T-helper 2 cell treated with Interferon-gamma antibody and Interleukin-4, amounts not matched to agents 5 μg/mL and 100 μg/mL, for 36 hours (primary cell): ENCODE data around the gene COQ8A.
"Not testable (repeated sequence)": the region's sequence is repeated elsewhere in the genome, so short reads cannot be mapped to it uniquely, and the experiment has no call there.

Source experiments
- DNase-seq: peaks from one replicate; pipeline ENCODE4 v3.0.0; 2021; ENCODE audit warnings: low spot score
- H3K27ac Mint-ChIP-seq: one replicate; pipeline ENCODE4 v1.8.0; 2021; ENCODE audit warnings: mild to moderate bottlenecking, mixed read lengths
- H3K27me3 Mint-ChIP-seq: one replicate; pipeline ENCODE4 v1.8.0; 2021; ENCODE audit warnings: low read depth, mixed read lengths
- H3K36me3 Mint-ChIP-seq: one replicate; pipeline ENCODE4 v1.8.0; 2021; ENCODE audit warnings: low read depth, mixed read lengths
- H3K4me1 Mint-ChIP-seq: one replicate; pipeline ENCODE4 v1.8.0; 2021; ENCODE audit warnings: low read depth, mixed read lengths
- H3K4me3 Mint-ChIP-seq: one replicate; pipeline ENCODE4 v1.8.0; 2022; ENCODE audit warnings: mild to moderate bottlenecking, moderate library complexity, mixed read lengths
- H3K9me3 Mint-ChIP-seq: one replicate; pipeline ENCODE4 v1.8.0; 2021; ENCODE audit warnings: mixed read lengths

COQ8A gene

DNA sequence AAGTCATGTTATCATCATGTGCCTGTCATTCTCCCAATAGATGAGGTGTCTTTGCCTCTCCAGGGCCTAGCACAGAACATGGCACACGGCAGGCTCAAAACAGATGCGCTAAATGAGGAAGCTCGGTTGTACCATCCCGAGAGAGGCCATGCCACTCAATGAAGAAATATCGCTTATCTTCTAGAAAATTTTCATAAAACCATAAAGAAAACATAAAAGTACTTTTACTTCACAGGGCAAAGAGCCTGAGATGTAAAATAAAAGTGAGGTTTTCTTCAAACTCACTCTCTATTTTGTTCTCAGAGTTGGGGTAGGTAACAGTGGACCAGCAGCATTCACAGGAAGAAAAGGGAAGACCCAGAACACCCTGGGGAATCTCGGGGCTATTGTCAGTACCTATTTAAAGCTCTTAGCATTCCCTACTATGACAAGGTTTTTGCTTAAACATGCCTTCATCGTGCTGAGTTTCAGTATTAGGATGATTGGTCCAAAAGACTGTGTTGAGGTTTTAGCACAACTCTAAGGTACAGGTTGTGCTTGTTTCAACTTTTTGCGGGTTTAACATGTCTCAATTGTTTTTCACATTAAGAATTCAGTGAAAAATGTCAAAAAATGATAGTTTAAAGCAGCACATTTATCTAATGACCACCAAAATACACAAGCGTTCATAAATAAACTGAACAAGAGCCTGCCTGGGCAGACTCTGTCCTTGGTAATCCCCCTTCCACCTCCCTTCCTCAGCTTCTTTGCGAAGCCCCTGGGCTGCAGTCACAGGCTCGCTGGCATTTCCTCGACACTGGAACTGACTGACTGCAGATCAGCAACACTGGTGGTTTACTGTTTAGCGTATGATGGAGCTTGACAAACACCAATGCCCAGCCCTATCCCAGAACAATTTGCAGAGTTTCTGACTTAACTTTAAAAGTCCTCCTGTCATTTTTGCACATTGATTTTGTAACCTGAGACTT lies 55.6 kb downstream of the COQ8A start:
- no peak overlapping the region for H3K27ac Mint-ChIP-seq
- no peaks in the 10 kb centered on the region for H3K27me3 Mint-ChIP-seq
- H3K4me3 Mint-ChIP-seq, result no peak overlapping the region
- no peaks in the 10 kb centered on the region for H3K9me3 Mint-ChIP-seq
- no peaks in the 10 kb centered on the region for H3K36me3 Mint-ChIP-seq
- no peak for DNase-seq
- H3K4me1 Mint-ChIP-seq, result peaks cover 9% of the 10 kb centered on the region

DNA sequence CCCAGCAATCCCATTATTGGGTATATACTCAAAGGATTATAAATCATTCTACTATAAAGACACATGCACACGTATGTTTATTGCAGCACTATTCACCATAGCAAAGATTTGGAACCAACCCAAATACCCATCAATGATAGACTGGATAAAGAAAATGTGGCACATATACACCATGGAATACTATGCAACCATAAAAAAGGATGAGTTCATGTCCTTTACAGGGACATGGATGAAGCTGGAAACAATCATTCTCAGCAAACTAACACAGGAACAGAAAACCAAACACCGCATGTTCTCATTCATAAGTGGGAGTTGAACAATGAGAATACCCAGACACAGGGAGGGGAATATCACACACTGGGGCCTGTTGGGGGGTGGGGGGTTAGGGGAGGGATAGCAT lies 59.5 kb downstream of the COQ8A start:
- H3K36me3 Mint-ChIP-seq, H3K9me3 Mint-ChIP-seq, H3K27me3 Mint-ChIP-seq, H3K4me1 Mint-ChIP-seq, H3K4me3 Mint-ChIP-seq, DNase-seq, H3K27ac Mint-ChIP-seq: not testable (repeated sequence)

DNA sequence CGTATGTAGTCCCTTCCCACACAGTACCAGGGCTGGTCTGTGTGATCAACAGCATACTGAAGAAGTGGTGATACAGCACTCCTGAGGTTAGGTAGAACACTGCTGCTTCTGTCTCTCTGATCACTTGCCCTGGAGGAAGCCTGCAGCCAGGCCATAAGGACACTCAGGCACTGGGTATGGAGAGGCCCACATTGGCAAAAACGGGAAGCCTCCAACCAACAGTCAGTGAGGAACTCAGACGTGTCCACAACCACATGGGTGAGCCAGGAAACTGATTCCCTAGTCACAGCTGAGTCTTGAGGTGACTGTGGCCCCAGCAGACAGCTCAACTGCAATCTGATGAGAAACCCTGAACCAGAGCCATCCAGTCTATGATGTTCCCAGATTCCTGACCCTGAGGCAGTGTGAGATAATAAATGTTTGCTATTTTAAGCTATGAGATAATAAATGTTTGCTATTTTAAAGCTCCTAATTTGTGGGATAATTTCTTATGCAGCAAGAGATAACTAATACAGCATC lies 62.5 kb downstream of the COQ8A start:
- no peak for DNase-seq
- no peaks in the 10 kb centered on the region for H3K9me3 Mint-ChIP-seq
- no peak overlapping the region for H3K4me3 Mint-ChIP-seq
- no peaks in the 10 kb centered on the region for H3K27me3 Mint-ChIP-seq
- H3K27ac Mint-ChIP-seq, result no peak overlapping the region
- H3K36me3 Mint-ChIP-seq, result no peaks in the 10 kb centered on the region
- no peaks in the 10 kb centered on the region for H3K4me1 Mint-ChIP-seq

DNA sequence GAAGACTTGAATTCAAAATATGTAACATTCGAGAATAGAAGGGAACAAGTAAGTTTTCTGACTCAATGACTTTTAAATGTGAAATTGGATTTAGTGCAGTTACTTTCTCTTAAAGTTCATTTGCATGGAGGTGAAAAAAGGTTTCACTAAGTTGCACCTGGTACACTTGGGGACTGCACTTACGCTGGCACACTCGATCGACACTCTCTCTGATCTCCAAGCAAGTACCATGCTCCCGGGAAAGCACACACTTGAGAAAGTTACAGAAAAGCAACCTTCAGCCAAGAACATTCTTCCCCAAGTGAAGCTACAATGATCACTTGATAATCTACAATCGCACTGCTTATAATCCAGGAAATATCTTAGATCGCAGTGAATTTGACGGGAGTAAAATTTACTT lies 63.1 kb downstream of the COQ8A start:
- H3K9me3 Mint-ChIP-seq, result no peaks in the 10 kb centered on the region
- H3K36me3 Mint-ChIP-seq, result no peaks in the 10 kb centered on the region
- H3K27ac Mint-ChIP-seq, result no peak overlapping the region
- H3K4me3 Mint-ChIP-seq, result no peak overlapping the region
- H3K4me1 Mint-ChIP-seq, result no peaks in the 10 kb centered on the region
- H3K27me3 Mint-ChIP-seq, result no peaks in the 10 kb centered on the region
- no peak for DNase-seq

DNA sequence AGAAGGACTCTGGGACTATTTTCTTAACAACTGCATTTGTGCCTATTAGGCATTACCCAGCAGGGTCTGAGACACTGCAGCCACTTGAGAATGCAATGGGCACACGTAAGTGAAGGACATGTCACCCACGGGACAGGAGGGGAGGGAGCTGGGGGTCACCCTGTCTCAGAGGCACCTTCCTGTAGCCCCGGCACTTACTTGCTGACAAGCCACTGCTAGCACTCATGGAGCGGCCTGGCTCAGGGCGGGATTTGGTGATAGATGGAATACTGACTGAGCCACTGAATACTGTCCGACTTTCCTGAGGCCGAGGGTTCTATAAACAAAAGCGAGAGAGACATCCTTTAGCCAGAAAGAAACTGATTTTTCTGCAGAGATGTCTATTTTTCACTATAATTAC lies 64.7 kb downstream of the COQ8A start:
- no peak for DNase-seq
- Mint-ChIP-seq H3K4me1 (no peaks in the 10 kb centered on the region), H3K27ac (no peak overlapping the region), H3K36me3 (no peaks in the 10 kb centered on the region), H3K27me3 (no peaks in the 10 kb centered on the region), H3K9me3 (no peaks in the 10 kb centered on the region), H3K4me3 (no peak overlapping the region)

DNA sequence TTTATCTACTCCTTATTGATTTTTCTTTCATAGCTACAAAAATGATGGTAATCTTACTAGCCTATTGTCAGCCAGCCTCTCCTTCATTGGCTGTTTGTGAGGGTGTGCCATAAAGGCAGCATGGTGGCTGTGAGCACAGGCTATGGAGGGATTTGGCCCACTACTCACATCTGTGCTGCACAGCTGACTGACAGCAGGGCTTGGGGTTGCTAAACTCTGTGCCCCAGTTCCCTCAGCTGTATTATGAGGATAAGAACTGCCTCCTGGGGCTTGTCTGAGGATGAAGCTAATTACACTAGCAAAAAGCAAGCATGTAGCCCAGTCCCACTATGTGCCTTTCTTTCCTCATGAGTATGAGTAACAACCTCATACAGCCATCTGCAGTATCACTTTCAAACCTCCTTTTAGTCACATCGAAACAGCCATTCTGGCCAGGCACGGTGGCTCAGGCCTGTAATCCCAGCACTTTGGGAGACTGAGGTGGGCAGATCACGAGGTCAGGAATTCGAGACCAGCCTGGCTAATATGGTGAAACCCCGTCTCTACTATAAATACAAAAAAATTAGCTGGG lies 66.2 kb downstream of the COQ8A start:
- no peaks in the 10 kb centered on the region for H3K9me3 Mint-ChIP-seq
- peaks cover 2% of the 10 kb centered on the region for H3K36me3 Mint-ChIP-seq
- no peak overlapping the region for H3K4me3 Mint-ChIP-seq
- H3K27me3 Mint-ChIP-seq, result peaks cover 5% of the 10 kb centered on the region
- no peaks in the 10 kb centered on the region for H3K4me1 Mint-ChIP-seq
- H3K27ac Mint-ChIP-seq, result no peak overlapping the region
- DNase-seq, result no peak

DNA sequence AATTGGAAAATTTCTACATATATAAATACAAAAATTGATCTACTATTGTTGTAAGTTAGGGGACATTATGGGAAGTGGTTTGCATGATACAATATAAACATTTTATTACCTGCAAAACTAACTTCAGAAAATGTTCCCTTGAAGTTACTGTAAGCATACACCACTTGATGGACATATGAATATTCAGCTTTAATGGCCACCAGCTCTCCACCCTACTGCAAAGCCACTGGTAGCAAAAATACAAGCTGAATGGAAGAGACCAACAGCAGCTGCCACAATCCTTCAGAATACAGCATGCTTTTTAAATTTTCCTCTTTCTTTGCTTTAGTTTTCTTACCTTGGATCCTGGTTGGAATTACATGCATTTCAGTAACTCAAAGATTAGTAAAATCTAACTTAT lies 69.8 kb downstream of the COQ8A start:
- Mint-ChIP-seq H3K4me3 (no peak overlapping the region), H3K9me3 (no peaks in the 10 kb centered on the region), H3K27me3 (peaks cover 10% of the 10 kb centered on the region), H3K36me3 (peaks cover 2% of the 10 kb centered on the region), H3K4me1 (no peaks in the 10 kb centered on the region), H3K27ac (no peak overlapping the region)
- DNase-seq, result no peak

DNA sequence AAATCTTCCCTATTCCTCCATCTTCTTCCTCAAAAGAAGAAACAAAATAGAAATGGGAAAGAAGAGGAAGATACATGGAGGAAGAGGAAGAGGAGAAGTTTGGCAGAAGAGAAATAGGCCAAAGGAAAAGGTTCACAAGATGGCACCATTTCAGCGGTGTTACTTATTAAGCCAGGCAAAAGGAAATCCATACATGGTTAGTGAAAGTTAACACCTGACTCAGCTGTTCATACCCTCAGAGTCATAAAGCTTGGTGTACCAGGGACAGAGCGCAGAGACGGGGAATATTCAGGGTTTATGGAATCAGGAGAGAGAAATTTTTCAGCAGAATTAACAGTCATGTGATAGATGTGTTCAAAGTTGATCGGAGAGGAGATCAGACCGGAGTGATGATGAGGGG lies 70.6 kb downstream of the COQ8A start:
- no peaks in the 10 kb centered on the region for H3K4me1 Mint-ChIP-seq
- H3K27me3 Mint-ChIP-seq, result peaks cover 10% of the 10 kb centered on the region
- peaks cover 2% of the 10 kb centered on the region for H3K36me3 Mint-ChIP-seq
- no peak overlapping the region for H3K4me3 Mint-ChIP-seq
- H3K9me3 Mint-ChIP-seq, result no peaks in the 10 kb centered on the region
- H3K27ac Mint-ChIP-seq, result no peak overlapping the region
- DNase-seq, result no peak

DNA sequence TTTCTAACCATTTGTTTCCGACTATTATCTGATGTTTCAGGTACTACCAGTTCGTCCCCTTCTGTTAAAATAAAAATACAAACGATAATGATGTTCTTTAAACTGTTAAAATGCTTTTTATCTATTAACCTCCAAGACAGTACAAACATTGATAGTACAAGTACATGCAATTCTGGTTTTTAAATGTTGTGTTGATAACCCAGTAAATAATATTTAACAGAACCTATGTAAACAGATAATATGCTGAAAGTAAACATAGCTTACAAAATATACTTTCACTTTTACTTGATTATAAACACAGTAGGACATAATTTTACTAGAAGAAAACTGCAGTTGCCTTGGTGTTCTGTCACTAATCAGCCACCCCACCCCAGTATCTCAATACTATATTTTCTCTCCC lies 76.9 kb downstream of the COQ8A start:
- Mint-ChIP-seq H3K4me3 (no peak overlapping the region), H3K4me1 (no peaks in the 10 kb centered on the region), H3K27me3 (peaks cover 4% of the 10 kb centered on the region), H3K9me3 (peaks cover 6% of the 10 kb centered on the region), H3K36me3 (peaks cover 2% of the 10 kb centered on the region), H3K27ac (no peak overlapping the region)
- DNase-seq, result no peak

DNA sequence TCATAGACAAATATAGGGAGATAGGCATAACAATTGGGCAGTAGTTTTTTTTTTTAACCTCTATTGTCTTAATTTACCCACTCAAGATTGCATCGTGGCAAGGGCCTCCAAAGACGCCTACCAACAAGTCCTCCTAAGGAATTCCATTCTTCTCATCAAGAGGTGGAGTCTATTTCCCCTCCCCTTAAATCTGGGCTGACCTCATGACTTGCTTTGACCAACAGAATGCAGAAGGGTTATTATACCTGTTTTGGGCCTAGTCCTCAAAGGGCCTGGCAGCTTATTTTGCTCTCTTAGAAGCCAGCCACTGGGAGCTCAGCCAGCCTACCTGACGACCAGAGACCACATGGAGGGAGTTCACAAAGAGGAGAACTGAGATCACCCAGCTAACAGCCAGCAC lies 92.3 kb downstream of the COQ8A start:
- DNase-seq, result no peak
- H3K4me1 Mint-ChIP-seq, result peaks cover 1% of the 10 kb centered on the region
- no peak overlapping the region for H3K4me3 Mint-ChIP-seq
- H3K9me3 Mint-ChIP-seq, result no peaks in the 10 kb centered on the region
- H3K27me3 Mint-ChIP-seq, result no peaks in the 10 kb centered on the region
- peaks cover 2% of the 10 kb centered on the region for H3K36me3 Mint-ChIP-seq
- no peak overlapping the region for H3K27ac Mint-ChIP-seq

DNA sequence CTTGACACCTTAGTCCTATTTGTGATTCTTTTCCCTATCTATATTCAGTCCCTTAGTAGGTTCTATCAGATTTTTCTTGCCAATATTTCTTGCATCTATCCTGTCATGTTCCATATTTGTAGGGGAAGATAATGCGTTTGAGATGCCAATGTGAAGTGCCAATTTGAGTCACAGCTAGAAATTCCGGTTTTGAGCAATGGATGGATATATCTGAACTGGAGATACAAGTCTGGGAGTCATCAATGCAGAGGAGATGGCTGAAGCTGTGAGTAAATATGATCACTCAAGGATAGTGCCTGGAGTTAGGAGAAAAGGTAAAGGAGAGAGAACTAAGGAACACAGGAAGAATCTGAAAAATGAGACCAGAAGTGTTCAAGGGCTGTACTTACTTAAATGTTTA lies 93.8 kb downstream of the COQ8A start:
- Mint-ChIP-seq H3K27ac (no peak overlapping the region), H3K9me3 (no peaks in the 10 kb centered on the region), H3K36me3 (no peaks in the 10 kb centered on the region), H3K4me3 (no peak overlapping the region), H3K27me3 (peaks cover 2% of the 10 kb centered on the region), H3K4me1 (no peaks in the 10 kb centered on the region)
- DNase-seq, result no peak

DNA sequence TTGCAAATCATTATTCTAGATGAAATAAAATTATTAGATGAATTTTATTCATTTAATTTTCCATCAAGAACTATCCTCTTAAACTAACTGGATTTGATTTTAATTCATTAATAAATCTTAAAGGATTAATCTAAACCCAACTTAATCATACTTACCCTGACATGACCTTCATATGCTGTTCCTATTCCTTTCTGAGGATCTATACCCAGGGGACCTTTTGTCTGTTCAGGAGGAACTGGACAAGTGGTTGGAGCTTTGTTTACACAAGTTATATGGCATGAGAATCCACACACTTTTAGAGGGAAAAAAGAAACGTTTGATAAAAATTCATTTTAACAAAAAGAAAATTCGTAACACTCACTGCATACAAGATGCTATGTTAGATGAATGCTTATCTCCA lies 95.2 kb downstream of the COQ8A start:
- H3K4me3 Mint-ChIP-seq, result no peak overlapping the region
- no peak overlapping the region for H3K27ac Mint-ChIP-seq
- H3K4me1 Mint-ChIP-seq, result no peaks in the 10 kb centered on the region
- no peaks in the 10 kb centered on the region for H3K36me3 Mint-ChIP-seq
- H3K27me3 Mint-ChIP-seq, result peaks cover 2% of the 10 kb centered on the region
- no peaks in the 10 kb centered on the region for H3K9me3 Mint-ChIP-seq
- DNase-seq, result no peak

DNA sequence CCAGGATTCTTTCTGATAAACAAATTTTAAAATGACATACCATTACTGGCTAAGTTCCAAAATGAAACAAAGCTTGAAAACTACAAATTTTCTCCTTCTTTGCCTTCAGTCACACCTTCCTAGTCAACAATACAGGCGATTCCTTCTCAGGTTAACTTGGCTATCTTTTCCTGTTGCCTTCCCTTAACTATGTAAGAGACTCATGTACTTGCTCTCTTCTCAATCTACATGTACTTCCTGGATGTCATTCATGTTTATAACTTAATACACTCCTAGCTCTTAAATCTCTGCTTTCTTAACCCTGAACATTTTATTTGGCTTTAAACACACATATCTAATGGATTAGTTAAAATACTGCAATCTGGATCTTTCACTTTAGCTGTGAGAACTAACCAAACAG lies 97.0 kb downstream of the COQ8A start:
- H3K9me3 Mint-ChIP-seq, result no peaks in the 10 kb centered on the region
- H3K27ac Mint-ChIP-seq, result no peak overlapping the region
- no peak for DNase-seq
- no peaks in the 10 kb centered on the region for H3K36me3 Mint-ChIP-seq
- peaks cover 9% of the 10 kb centered on the region for H3K27me3 Mint-ChIP-seq
- no peak overlapping the region for H3K4me3 Mint-ChIP-seq
- no peaks in the 10 kb centered on the region for H3K4me1 Mint-ChIP-seq
